ACC112 (cell line): Measurements from ENCODE around the gene RAD23B.

Experiments used
- H2AFZ ChIP-seq: fragments of 200-600 bp; sonication (generic); one replicate; pipeline ENCODE4 v1.6.0; 2017; ENCODE audit warnings: antibody characterized with exemption, low read length; ENCODE audit not compliant: unreplicated experiment
- H3K27ac ChIP-seq: fragments of 200-600 bp; sonication (generic); 2 replicates; pipeline ENCODE4 v1.5.1; 2014; ENCODE audit warnings: low read depth, mild to moderate bottlenecking, antibody characterized with exemption, low read length, moderate library complexity
- H3K27me3 ChIP-seq: fragments of 200-600 bp; sonication (generic); 2 replicates; pipeline ENCODE4 v1.6.1; 2014; ENCODE audit warnings: mild to moderate bottlenecking, antibody characterized with exemption, low read length, moderate library complexity, mixed read lengths; ENCODE audit not compliant: insufficient read depth
- H3K36me3 ChIP-seq: fragments of 200-600 bp; sonication (generic); 2 replicates; pipeline ENCODE4 v1.6.1; 2016; ENCODE audit warnings: mild to moderate bottlenecking, antibody characterized with exemption, low read length, moderate library complexity, mixed read lengths; ENCODE audit not compliant: insufficient read depth
- H3K4me1 ChIP-seq: fragments of 200-600 bp; sonication (generic); one replicate; pipeline ENCODE4 v1.6.1; 2016; ENCODE audit warnings: low read length, mixed read lengths; ENCODE audit not compliant: insufficient read depth, unreplicated experiment, control insufficient read depth
- H3K4me3 ChIP-seq: fragments of 200-600 bp; sonication (generic); 2 replicates; pipeline ENCODE4 v1.5.1; 2014; ENCODE audit warnings: mild to moderate bottlenecking, low read depth, low read length
- H3K79me2 ChIP-seq: fragments of 200-600 bp; sonication (generic); one replicate; pipeline ENCODE4 v1.6.0; 2016; ENCODE audit warnings: low read length; ENCODE audit not compliant: control insufficient read depth, unreplicated experiment, insufficient read depth

RAD23B gene

DNA sequence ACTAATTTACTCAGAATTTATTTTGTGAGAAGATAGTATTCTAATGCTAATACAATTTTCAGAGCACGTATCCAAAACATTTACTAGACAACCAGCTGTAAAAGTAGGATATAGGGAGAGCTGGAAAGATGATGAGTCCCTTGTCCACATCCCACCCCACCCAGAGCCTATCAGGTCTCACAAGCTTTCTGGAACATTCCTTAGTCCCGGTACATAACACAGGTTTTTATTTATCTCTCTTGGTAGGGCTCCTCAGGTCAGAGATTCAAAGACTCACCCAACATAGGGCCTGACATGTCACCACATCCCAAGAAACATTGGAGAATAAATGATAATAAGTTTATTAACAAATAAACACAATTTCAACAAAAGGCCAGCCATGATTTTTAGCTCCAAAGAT is 13.8 kb upstream of the RAD23B start:
- peak overlapping the region; percentile 35 for H2AFZ ChIP-seq
- peak overlapping the region; percentile 47 for H3K27ac ChIP-seq
- H3K27me3 ChIP-seq: no peaks in the 10 kb centered on the region
- no peaks in the 10 kb centered on the region for H3K36me3 ChIP-seq
- no peaks in the 10 kb centered on the region for H3K79me2 ChIP-seq
- no peak overlapping the region for H3K4me3 ChIP-seq
- peaks cover 28% of the 10 kb centered on the region for H3K4me1 ChIP-seq

DNA sequence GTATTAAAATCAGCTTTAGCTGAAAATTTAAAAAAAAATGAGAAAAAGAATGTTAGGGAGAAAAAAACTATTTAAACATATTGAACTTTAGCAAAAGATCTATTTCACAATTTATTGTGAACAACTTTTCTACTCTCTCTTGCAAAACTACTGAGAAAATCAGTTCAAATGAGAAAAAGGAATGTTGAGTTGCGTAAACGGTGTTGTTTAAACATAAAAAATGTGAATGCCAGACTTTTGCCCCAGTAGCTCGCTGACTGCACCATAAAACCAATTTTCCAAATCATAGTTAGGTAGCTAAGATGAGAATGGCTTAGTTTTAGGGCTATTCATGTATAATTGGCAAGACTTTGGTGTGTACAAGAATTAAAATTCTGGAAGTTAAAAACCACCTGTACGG is 13.4 kb upstream of the RAD23B start:
- H3K27me3 ChIP-seq: no peaks in the 10 kb centered on the region
- H2AFZ ChIP-seq: peak overlapping the region; percentile 35
- H3K79me2 ChIP-seq: no peaks in the 10 kb centered on the region
- no peaks in the 10 kb centered on the region for H3K36me3 ChIP-seq
- H3K4me3 ChIP-seq: peak overlapping the region; percentile 5
- peaks cover 32% of the 10 kb centered on the region for H3K4me1 ChIP-seq
- peak overlapping the region; percentile 47 for H3K27ac ChIP-seq

DNA sequence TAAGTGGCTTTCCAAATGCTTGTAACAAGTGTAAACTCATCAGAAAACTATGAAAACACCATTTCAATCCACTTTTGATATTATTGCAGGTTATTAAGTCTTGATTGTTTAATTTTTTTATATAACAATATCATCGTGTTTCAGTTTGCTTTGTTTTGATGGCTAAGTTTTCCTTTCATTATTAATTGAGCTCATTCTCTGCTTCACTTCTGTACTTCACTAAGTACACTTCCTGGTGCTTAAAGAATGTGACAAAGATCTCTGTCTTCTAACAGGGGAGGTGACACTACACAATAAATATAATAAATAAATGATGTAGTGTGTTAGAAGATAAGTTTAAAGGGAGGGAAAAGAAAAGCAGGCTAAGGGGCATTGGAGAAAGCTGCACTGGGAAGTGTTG is 13.0 kb upstream of the RAD23B start:
- H3K79me2 ChIP-seq: no peaks in the 10 kb centered on the region
- no peak overlapping the region for H3K27ac ChIP-seq

DNA sequence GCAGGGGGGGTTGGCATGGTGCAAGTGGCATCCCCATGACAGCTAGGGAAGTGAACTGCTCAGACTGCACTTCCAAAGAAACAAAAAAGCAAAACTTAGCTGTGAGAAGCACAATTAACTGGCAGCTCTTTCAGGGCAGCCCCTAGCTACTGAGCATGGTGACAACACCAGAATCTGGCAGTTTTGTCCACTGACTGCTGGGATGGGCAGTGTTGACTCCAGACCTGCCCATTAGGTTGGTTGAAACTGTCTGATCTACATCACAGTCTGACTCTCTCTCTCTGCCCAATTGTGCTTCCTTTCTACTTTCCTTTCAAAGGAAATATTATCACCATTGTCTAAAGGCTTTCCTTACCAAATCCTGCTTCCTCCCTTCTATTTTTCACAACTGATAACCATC is 12.5 kb upstream of the RAD23B start:
- Histone ChIP-seq H3K36me3 (no peaks in the 10 kb centered on the region), H3K27me3 (no peaks in the 10 kb centered on the region), H2AFZ (peak overlapping the region; percentile 62), H3K79me2 (no peaks in the 10 kb centered on the region), H3K4me3 (peak overlapping the region; percentile 5), H3K4me1 (peaks cover 38% of the 10 kb centered on the region), H3K27ac (no peak overlapping the region)

More for the DNA sequence above, 13.0 kb upstream of the RAD23B start:
- no peaks in the 10 kb centered on the region for H3K36me3 ChIP-seq
- peak overlapping the region; percentile 5 for H3K4me3 ChIP-seq
- peaks cover 33% of the 10 kb centered on the region for H3K4me1 ChIP-seq
- H3K27me3 ChIP-seq: no peaks in the 10 kb centered on the region
- H2AFZ ChIP-seq: no peak overlapping the region

DNA sequence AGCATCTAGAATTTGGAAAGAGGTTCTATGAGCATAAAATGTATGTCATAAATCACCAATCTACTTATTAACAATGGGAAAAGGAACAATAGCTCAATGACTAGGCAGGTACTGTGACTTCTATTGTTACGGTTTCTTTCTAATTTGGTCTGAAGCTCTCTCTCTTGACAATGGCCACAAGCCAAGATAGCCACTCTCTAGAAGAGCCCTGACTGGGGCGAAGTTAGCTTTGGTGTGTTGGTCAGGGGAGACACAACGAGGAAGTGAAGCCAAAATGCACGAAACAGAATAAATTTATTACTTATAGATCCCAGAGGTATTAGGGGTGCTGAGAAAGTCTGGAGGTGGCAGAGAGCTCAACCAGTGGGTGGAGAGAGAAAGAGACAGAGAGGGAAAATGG is 9.4 kb upstream of the RAD23B start:
- Histone ChIP-seq H2AFZ (no peak overlapping the region), H3K4me3 (no peak overlapping the region), H3K36me3 (no peaks in the 10 kb centered on the region), H3K79me2 (no peaks in the 10 kb centered on the region), H3K4me1 (peaks cover 52% of the 10 kb centered on the region), H3K27me3 (no peaks in the 10 kb centered on the region), H3K27ac (peak overlapping the region; percentile 71)

DNA sequence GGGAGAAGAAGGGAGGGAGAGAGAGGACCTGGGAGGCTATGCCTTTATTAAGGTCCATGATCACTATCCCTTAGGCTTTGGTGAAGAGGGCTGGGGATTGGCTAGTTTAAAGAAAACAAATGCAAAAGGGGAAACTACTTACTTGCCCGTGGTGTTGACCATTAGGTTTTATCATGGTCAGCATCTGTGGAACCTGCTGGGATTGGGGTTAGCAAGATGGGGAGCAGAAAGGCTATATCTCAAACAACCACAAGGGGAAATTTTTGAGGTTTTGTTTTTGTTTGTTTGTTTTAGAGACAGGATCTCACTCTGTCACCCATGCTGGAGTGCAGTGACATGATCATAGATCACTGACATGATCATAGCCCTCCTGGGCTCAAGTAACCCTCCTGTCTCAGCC is 9.0 kb upstream of the RAD23B start:
- Histone ChIP-seq H3K79me2 (no peaks in the 10 kb centered on the region), H3K4me1 (peaks cover 50% of the 10 kb centered on the region), H3K27ac (peak overlapping the region; percentile 71), H3K36me3 (no peaks in the 10 kb centered on the region), H2AFZ (no peak overlapping the region), H3K27me3 (no peaks in the 10 kb centered on the region), H3K4me3 (no peak overlapping the region)

DNA sequence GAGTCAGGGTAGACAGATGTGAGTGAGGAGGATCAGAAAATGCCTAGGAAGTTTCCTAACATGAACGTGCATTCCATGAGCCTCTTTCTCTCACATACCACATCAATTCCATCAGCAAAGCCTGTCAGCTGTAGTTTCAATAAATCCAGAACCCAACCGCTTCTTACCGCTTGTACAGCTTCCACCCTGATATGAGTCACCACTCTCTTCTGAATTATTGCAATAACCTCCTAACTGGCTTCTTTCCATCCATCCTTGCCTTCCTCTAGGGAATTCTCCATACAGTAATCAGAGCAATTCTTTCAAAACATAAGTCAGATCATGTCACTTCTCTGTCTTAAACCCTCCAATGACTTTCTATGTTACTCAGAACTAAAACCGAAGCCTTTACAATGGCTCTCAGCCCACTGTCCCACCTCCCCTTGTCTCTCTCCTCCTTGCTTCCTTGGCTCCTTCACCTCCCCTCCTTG is 8.1 kb upstream of the RAD23B start:
- H2AFZ ChIP-seq: peak overlapping the region; percentile 64
- H3K27me3 ChIP-seq: no peaks in the 10 kb centered on the region
- peak overlapping the region; percentile 90 for H3K27ac ChIP-seq
- H3K79me2 ChIP-seq: no peaks in the 10 kb centered on the region
- H3K36me3 ChIP-seq: no peaks in the 10 kb centered on the region
- peaks cover 42% of the 10 kb centered on the region for H3K4me1 ChIP-seq
- H3K4me3 ChIP-seq: peak overlapping the region; percentile 47

DNA sequence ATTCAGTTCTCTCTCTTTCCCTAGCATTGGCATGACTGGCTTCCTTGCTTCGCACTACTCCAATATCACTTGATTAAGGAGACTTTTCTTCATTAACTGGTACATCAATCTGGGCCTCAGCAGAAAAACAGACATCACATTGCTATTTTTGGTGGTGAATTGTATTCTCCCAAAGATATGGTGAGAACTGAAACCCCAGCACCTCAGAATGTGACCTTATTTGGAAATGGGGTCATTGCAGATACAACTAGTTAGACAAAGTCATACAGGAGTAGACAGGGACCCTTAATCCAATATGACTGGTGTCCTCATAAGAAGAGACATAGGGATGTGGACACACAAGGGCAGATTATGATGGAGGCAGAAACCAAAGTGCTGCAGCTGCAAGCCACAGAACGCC is 7.5 kb upstream of the RAD23B start:
- Histone ChIP-seq H2AFZ (peak overlapping the region; percentile 64), H3K4me1 (peaks cover 39% of the 10 kb centered on the region), H3K27me3 (no peaks in the 10 kb centered on the region), H3K4me3 (peak overlapping the region; percentile 47), H3K27ac (peak overlapping the region; percentile 90), H3K36me3 (no peaks in the 10 kb centered on the region), H3K79me2 (no peaks in the 10 kb centered on the region)

DNA sequence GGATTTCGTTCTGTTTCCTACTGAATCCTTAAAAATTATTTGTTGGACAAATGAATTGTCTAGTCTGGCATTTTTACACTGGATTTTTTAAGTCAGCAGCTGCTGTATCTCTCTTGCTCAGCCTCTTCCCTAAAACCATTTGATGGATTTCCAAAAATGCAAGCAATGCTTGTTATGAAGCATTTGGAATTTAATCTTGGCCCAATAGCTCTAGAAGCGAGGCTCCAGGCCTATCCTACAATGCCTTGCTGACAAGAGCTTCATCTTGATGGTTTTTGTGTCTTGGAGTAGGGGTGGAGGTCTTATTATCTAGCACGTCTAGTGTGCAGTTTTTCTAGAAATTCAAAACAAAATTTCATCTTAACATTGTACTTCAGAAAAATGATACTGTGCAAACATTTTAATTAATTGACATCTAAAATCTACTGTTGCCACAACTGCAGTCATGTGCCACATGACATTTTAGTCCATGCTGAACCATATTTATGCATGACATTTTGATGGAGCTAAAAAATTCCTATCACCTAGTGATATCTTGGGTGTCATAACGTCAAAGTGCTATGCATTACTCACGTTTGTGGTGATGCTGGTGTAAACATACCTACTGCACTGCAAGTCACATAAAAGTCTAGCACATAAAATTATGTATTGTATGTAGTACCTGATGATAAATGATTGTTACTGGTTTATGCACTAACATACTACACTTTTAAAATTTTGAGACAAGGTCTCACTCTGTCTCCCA is 5.9 kb upstream of the RAD23B start:
- Histone ChIP-seq H3K27me3 (no peaks in the 10 kb centered on the region), H3K36me3 (no peaks in the 10 kb centered on the region), H3K4me1 (peaks cover 39% of the 10 kb centered on the region), H3K4me3 (no peak overlapping the region), H3K79me2 (no peaks in the 10 kb centered on the region), H2AFZ (no peak overlapping the region), H3K27ac (no peak overlapping the region)

DNA sequence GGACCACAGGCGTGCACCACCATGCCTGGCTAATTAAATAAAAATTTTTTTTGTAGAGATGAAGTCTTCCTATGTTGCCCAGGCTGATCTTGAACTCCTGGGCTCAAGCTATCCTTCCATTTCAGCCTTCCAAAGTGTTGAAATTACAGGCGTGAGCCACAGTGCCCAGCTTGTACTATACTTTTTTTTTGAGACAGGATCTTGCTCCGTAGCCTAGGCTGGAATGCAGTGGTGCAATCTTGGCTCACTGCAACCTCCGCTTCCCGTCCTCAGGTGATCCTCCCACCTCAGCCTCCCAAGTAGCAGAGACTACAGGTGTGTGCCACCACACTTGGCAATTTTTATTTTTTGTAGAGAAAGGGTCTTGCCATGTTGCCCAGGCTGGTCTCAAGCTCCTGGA is 5.3 kb upstream of the RAD23B start:
- H3K79me2 ChIP-seq: no peaks in the 10 kb centered on the region
- H3K27me3 ChIP-seq: no peaks in the 10 kb centered on the region
- no peaks in the 10 kb centered on the region for H3K36me3 ChIP-seq
- H3K4me3 ChIP-seq: no peak overlapping the region
- H3K4me1 ChIP-seq: peaks cover 41% of the 10 kb centered on the region
- no peak overlapping the region for H2AFZ ChIP-seq
- no peak overlapping the region for H3K27ac ChIP-seq

DNA sequence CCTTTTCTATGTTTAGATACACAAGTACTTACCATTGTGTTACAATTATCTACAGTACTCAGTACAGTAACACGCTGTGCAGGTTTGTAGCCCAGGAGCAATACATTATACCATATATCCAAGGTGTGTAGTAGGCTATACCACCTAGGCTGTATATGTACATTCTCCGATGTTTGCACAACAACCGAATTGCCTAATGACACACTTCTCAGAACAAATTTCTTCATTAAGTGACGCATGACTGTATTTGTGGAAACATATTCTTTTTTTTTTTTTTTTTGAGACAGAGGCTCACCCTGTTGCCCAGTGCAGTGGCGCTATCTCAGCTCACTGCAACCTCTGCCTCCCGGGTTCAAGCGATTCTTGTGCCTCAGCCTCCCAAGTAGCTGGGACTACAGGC is 4.0 kb upstream of the RAD23B start:
- Histone ChIP-seq H3K27me3 (no peaks in the 10 kb centered on the region), H3K4me3 (no peak overlapping the region), H3K4me1 (peaks cover 32% of the 10 kb centered on the region), H3K79me2 (peaks cover 10% of the 10 kb centered on the region), H2AFZ (no peak overlapping the region), H3K36me3 (no peaks in the 10 kb centered on the region), H3K27ac (no peak overlapping the region)
